Measurements from ENCODE around the gene HSDL1. TPM values are rescaled to one million over a fixed set of nuclear protein-coding genes. Genes with fewer than 3 reads are reported as not detected.

The HSDL1 gene
- total and polyA plus RNA-seq, 2 of the 8 experiments (the other 6 are each of a cell fraction or from before 2014, with no cell fraction given) = 25.0 to 55.7 TPM

GRCh38 chr16:84093120-84093878 is 51.7 kb downstream of the HSDL1 start (continued):
- no peak for TF ChIP-seq CHD7 (IDR thresholded peaks at IDR 0.05; ENCODE audit: insufficient replicate concordance, low read length)
- TF ChIP-seq JUND (IDR thresholded peaks at IDR 0.05; ENCODE audit: low read length) = no peak
- no peak for TF ChIP-seq RFX5 (IDR thresholded peaks at IDR 0.05; ENCODE audit: borderline replicate concordance, low read depth, low read length)
- TF ChIP-seq CTBP2 (IDR thresholded peaks at IDR 0.05; ENCODE audit: borderline replicate concordance, insufficient read depth, insufficient read length, low read length) = no peak
- no peak for TF ChIP-seq SUZ12 (IDR thresholded peaks at IDR 0.05; ENCODE audit: low read length)
- TF ChIP-seq BCL11A (IDR thresholded peaks at IDR 0.05; ENCODE audit: low read depth in 2 of 2, low read length in 2 of 2) = no peak
- no peak for TF ChIP-seq CBX8 (IDR thresholded peaks at IDR 0.05; ENCODE audit: borderline replicate concordance, low read depth, low read length)
